GM12872 (cell line): Measurements from ENCODE around the gene EFCAB13.

Source experiments
- CTCF ChIP-seq: IDR thresholded peaks from 3 replicates; pipeline ENCODE4 v1.5.1; 2011; ENCODE audit warnings: low read depth, mild to moderate bottlenecking, low read length, moderate library complexity; ENCODE audit not compliant: insufficient read depth

The EFCAB13 gene

DNA sequence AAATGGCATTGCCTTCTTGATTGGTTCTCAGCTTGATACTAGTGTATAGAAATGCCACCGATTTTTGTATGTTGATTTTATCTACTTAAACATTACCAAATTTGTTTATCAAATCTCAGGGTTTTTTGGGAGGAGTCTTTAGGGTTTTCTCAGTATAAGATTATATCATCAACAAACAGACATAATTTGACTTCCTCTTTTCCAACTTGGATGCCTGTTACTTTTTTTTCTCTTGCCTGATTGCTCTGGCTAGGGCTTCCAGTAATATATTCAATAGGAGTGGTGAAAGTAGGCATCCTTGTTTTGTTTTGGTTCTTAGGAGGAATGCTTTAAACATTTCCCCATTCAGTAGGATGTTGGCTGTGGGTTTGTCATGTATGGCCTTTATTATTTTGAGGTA is 29.1 kb downstream of the EFCAB13 start:
- no peak for TF ChIP-seq CTCF

GRCh38 chr17:47358652-47359051 is 34.9 kb downstream of the EFCAB13 start:
- no peak for TF ChIP-seq CTCF

DNA sequence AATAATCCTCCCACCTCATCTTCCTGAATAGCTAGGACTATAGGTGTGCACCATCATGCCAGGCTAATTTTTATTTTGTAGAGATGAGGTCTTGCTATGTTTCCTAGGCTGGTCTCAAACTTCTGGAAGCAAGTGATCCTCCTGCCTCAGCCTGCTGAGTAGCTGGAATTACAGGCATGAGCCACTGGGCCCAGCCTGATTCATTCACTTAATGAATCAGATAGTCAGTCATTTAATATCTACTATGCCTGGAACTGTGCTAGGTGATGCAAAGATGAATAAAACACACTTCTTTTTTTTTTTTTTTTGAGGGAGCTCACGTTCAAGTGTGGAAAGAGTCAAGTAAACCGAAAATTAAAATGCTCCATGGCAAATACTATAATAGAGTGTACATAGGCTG is 39.4 kb downstream of the EFCAB13 start:
- TF ChIP-seq CTCF = no peak

DNA sequence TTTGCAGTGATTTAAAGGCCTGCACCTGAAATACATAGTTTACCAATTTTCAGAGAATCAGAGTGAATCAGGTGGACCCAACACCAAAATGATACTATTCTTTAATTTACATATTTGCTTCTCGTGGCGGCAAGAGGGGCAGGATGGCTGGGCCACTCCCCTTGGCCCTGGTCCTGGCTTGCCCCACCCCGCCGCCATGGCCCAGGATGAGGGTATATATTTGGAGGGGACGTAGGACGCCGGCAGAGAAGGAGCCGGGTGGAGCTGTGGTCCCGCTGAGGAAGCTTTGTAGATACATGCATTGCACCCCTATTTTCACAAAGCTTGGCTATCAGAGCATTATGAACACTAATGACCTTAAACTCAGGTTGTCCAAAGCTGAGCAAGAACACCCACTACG is 43.5 kb downstream of the EFCAB13 start:
- TF ChIP-seq CTCF = no peak

- no peak for TF ChIP-seq CTCF
Measured at GRCh38 chr17:47368262-47368661, 44.5 kb downstream of the EFCAB13 start.

GRCh38 chr17:47373002-47373401 is 49.2 kb downstream of the EFCAB13 start:
- no peak for TF ChIP-seq CTCF

GRCh38 chr17:47376247-47376646 is 52.5 kb downstream of the EFCAB13 start:
- TF ChIP-seq CTCF = no peak

GRCh38 chr17:47388825-47389224 is 65.1 kb downstream of the EFCAB13 start:
- no peak for TF ChIP-seq CTCF
